Thymus (tissue), 11 donors: Measurements from ENCODE around the gene CD248. TPM values are rescaled to one million over a fixed set of nuclear protein-coding genes. Genes with fewer than 3 reads are reported as not detected.
A peak's percentile ranks its signal among the peaks of the same experiment; 100 is the strongest.

ENCODE experiments used
- DNase-seq, 9 donors: peaks; one replicate each; pipeline ENCODE4 v3.0.0-alpha.2; 2013; ENCODE audit warnings: low spot score in 9 of 9, low read depth in 6 of 9, missing footprints in 1 of 9
- H3K27ac ChIP-seq, 2 donors: one replicate each; pipeline ENCODE4 v1.5.1; 2013; ENCODE audit warnings: control low read depth in 1 of 2, low read depth in 1 of 2, low read length in 1 of 2, mild to moderate bottlenecking in 1 of 2, moderate library complexity in 1 of 2
- H3K27me3 ChIP-seq, 2 donors: one replicate each; pipeline ENCODE4 v1.5.1; 2013; ENCODE audit warnings: low read length in 1 of 2; ENCODE audit not compliant: control insufficient read depth in 2 of 2, insufficient read depth in 1 of 2
- H3K36me3 ChIP-seq, 2 donors: one replicate each; pipeline ENCODE4 v1.5.1; 2013; ENCODE audit warnings: low read length in 1 of 2, mild to moderate bottlenecking in 1 of 2, moderate library complexity in 1 of 2; ENCODE audit not compliant: control insufficient read depth in 2 of 2, insufficient read depth in 2 of 2
- H3K4me1 ChIP-seq, 2 donors: one replicate each; pipeline ENCODE4 v1.5.1; 2013; ENCODE audit warnings: low read length in 2 of 2; ENCODE audit not compliant: control insufficient read depth in 2 of 2, insufficient read depth in 2 of 2
- H3K4me3 ChIP-seq, 2 donors: one replicate each; pipeline ENCODE4 v1.5.1; 2013; ENCODE audit warnings: low read length in 2 of 2, control low read depth in 1 of 2, mild to moderate bottlenecking in 1 of 2
- H3K9me3 ChIP-seq, 2 donors: one replicate each; pipeline ENCODE4 v1.5.1; 2013; ENCODE audit warnings: low read length in 1 of 2, mild to moderate bottlenecking in 1 of 2; ENCODE audit not compliant: control insufficient read depth in 2 of 2, insufficient read depth in 1 of 2
- WGBS: extraction: QIAGEN DNeasy Blood & Tissue Kit; methylation state at CpG from one replicate; pipeline ENCODE4 v1.1.7; 2013; 5-methylcytosine and 5-hydroxymethylcytosine counted together
- polyA plus RNA-seq: library from polyadenylated mRNA; stranded (reverse); fragments of 200-250 nt; gene quantifications from one replicate; pipeline ENCODE4 v1.2.3, GENCODE V29; 2013
- total RNA-seq: library from RNA; stranded (reverse); fragments of 120-200 nt; gene quantifications from one replicate; pipeline ENCODE4 v1.2.4, GENCODE V29; 2013
- donor health status: healthy.

Gene CD248
- total and polyA plus RNA-seq, 2 donors: 3.0 to 7.7 TPM

- WGBS: under 1% methylated on average over 59 of the region's 59 CpGs
- Histone ChIP-seq H3K4me1 (peaks cover 28 to 37% of the 10 kb centered on the region in 2 donors), H3K27ac (peak within 1 kb of the TSS; percentile 80 to 88), H3K9me3 (peaks cover 0 to 2% of the 10 kb centered on the region in 2 donors), H3K27me3 (no peaks in the 10 kb centered on the region), H3K36me3 (peaks cover 29 to 31% of the 10 kb centered on the region in 2 donors), H3K4me3 (peak within 1 kb of the TSS; percentile 97 to 100)
- peak; percentile 89 to 98 (median 95) for DNase-seq
These were observed 27.9 kb upstream of the CD248 start, which contains the start of gene BRMS1 for GRCh38 chr11:66344550-66345315. TSS of gene BRMS1 (minus strand) at chr11:66345104. CDS start at chr11:66342234, 2,870 bp downstream.

GRCh38 chr11:66343176-66343575 is 26.3 kb upstream of the CD248 start:
- Histone ChIP-seq H3K4me1 (peaks cover 28 to 34% of the 10 kb centered on the region in 2 donors), H3K27me3 (no peaks in the 10 kb centered on the region), H3K27ac (no peak overlapping the region), H3K4me3 (no peak overlapping the region), H3K36me3 (peaks cover 44 to 46% of the 10 kb centered on the region in 2 donors), H3K9me3 (peaks cover 0 to 2% of the 10 kb centered on the region in 2 donors)
- WGBS: 98% methylated on average over 8 of the region's 8 CpGs
- no peak for DNase-seq

- WGBS: 97% methylated on average over 21 of the region's 21 CpGs
These were observed 24.8 kb upstream of the CD248 start for GRCh38 chr11:66341502-66342126.

GRCh38 chr11:66340596-66341501 is 24.0 kb upstream of the CD248 start:
- WGBS: 97% methylated on average over 28 of the region's 28 CpGs
- H3K9me3 ChIP-seq: peaks cover 0 to 2% of the 10 kb centered on the region in 2 donors
- peaks cover 58 to 60% of the 10 kb centered on the region in 2 donors for H3K36me3 ChIP-seq
- H3K27me3 ChIP-seq: peaks cover under 1 to 13% of the 10 kb centered on the region in 2 donors
- no peak overlapping the region for H3K27ac ChIP-seq
- no peak for DNase-seq
- H3K4me1 ChIP-seq: peaks cover 27 to 33% of the 10 kb centered on the region in 2 donors
- H3K4me3 ChIP-seq: no peak overlapping the region

More at GRCh38 chr11:66341502-66342126, 24.8 kb upstream of the CD248 start:
- no peak for DNase-seq
- peaks cover 0 to 2% of the 10 kb centered on the region in 2 donors for H3K9me3 ChIP-seq
- peaks cover 26 to 34% of the 10 kb centered on the region in 2 donors for H3K4me1 ChIP-seq
- H3K27me3 ChIP-seq: peaks cover 0 to 6% of the 10 kb centered on the region in 2 donors
- no peak overlapping the region for H3K27ac ChIP-seq
- no peak overlapping the region for H3K4me3 ChIP-seq
- H3K36me3 ChIP-seq: peaks cover 58 to 60% of the 10 kb centered on the region in 2 donors

- WGBS: 86% methylated on average over 14 of the region's 14 CpGs
- peaks cover 58 to 60% of the 10 kb centered on the region in 2 donors for H3K36me3 ChIP-seq
- H3K4me1 ChIP-seq: peaks cover 22 to 25% of the 10 kb centered on the region in 2 donors
- H3K27ac ChIP-seq: no peak overlapping the region
- no peak overlapping the region for H3K4me3 ChIP-seq
- peaks cover 0 to 6% of the 10 kb centered on the region in 2 donors for H3K9me3 ChIP-seq
- H3K27me3 ChIP-seq: peaks cover 5 to 23% of the 10 kb centered on the region in 2 donors
- DNase-seq: no peak
These were observed 23.0 kb upstream of the CD248 start for GRCh38 chr11:66339686-66340483.

- Histone ChIP-seq H3K27ac (no peak overlapping the region), H3K9me3 (peaks cover 0 to 4% of the 10 kb centered on the region in 2 donors), H3K36me3 (peaks cover 58 to 60% of the 10 kb centered on the region in 2 donors), H3K27me3 (peaks cover 5 to 30% of the 10 kb centered on the region in 2 donors), H3K4me3 (no peak overlapping the region), H3K4me1 (peaks cover 20 to 21% of the 10 kb centered on the region in 2 donors)
- DNase-seq: no peak
- WGBS: 98% methylated on average over 6 of the region's 6 CpGs
These were observed 22.4 kb upstream of the CD248 start for GRCh38 chr11:66339162-66339675.

GRCh38 chr11:66338276-66339161 is 21.7 kb upstream of the CD248 start:
- H3K36me3 ChIP-seq: peaks cover 58 to 60% of the 10 kb centered on the region in 2 donors
- H3K9me3 ChIP-seq: peaks cover 0 to 4% of the 10 kb centered on the region in 2 donors
- peaks cover 5 to 33% of the 10 kb centered on the region in 2 donors for H3K27me3 ChIP-seq
- WGBS: 95% methylated on average over 17 of the region's 17 CpGs
- peaks cover 13 to 17% of the 10 kb centered on the region in 2 donors for H3K4me1 ChIP-seq
- DNase-seq: no peak
- no peak overlapping the region for H3K4me3 ChIP-seq
- no peak overlapping the region for H3K27ac ChIP-seq
